Measurements from ENCODE around the gene LRP1B. TPM values are rescaled to one million over a fixed set of nuclear protein-coding genes. Genes with fewer than 3 reads are reported as not detected.

LRP1B gene
- total RNA-seq, 1 donor from 2014 or later = 0.12 TPM

DNA sequence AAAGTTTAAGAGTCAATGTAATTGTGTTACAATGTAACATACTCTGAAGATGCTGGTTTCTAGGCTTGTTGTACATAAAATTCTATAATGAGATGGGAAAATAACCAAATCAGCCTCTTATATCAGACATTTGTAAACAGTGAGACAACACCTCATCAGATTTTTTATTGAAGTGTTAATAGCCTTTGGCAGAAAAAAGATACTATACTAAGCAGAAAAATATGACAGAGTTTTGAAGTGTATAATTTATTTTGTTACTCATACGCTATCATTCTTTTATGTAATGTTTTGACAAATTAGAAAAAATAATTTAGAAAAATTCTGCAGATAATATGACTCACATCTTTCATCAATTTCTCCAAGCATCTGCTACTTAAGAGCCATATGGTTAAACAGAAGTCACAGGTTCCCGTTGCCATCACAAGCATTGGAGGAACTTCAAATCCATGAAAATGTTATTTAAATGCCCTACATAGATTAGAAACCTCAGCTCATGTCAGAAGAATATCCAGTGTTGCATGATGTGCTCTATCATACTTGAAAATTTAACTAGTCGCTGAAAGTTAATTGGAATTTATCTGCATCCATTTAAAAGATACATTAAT lies 535.4 kb downstream of the LRP1B start:
- TF ChIP-seq, protein P1, sequence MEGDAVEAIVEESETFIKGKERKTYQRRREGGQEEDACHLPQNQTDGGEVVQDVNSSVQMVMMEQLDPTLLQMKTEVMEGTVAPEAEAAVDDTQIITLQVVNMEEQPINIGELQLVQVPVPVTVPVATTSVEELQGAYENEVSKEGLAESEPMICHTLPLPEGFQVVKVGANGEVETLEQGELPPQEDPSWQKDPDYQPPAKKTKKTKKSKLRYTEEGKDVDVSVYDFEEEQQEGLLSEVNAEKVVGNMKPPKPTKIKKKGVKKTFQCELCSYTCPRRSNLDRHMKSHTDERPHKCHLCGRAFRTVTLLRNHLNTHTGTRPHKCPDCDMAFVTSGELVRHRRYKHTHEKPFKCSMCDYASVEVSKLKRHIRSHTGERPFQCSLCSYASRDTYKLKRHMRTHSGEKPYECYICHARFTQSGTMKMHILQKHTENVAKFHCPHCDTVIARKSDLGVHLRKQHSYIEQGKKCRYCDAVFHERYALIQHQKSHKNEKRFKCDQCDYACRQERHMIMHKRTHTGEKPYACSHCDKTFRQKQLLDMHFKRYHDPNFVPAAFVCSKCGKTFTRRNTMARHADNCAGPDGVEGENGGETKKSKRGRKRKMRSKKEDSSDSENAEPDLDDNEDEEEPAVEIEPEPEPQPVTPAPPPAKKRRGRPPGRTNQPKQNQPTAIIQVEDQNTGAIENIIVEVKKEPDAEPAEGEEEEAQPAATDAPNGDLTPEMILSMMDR (conservative IDR thresholded peaks at IDR 0.05; ENCODE audit: low read depth, low read length) = no peak
- no peak overlapping the region for H3K4me3 ChIP-seq (ENCODE audit: low read depth, low read length)
- DNase-seq (ENCODE audit: low read depth) = no peak

DNA sequence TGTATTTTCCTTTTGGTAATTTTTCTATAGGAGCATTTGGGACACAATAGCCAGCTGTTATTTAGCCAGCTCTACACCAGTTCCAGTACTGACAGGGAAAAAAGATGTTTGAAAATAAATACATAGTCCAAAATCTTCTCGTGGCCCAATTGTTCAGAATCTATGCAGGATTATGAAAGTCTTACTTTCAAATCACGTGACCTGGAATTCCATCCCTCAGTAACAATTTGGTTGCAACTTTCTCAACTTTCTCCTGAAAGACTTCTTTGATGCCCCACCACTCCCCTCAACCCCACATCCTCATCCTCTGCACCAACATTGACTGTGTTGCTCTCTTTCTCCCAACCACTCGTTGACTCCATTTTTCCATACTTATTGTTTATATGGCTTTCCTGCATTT lies 539.0 kb downstream of the LRP1B start:
- DNase-seq (ENCODE audit: low read depth) = no peak
- H3K4me3 ChIP-seq (ENCODE audit: low read depth, low read length) = no peak overlapping the region
- TF ChIP-seq, protein P1 (conservative IDR thresholded peaks at IDR 0.05; ENCODE audit: low read depth, low read length) = no peak

DNA sequence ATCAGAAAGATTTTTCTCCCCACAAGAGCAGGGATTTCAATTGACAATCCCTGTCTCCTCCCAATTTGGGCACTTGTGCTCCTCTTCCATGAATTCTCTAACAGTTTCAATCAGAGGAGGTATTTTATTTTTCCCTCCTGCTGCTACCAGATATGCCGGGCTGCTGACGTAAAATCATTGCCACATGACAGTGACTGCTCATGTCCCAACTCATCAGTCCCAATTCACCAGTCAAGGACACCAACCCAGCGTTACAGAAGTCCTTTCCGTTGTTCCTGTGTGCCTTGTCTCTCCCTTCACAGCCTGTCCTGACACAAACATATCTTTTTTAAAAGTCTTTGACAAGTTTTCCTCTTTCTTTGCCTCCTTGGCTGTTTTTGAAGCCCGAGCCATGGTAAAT lies 540.2 kb downstream of the LRP1B start:
- TF ChIP-seq, protein P1 (conservative IDR thresholded peaks at IDR 0.05; ENCODE audit: low read depth, low read length) = no peak

DNA sequence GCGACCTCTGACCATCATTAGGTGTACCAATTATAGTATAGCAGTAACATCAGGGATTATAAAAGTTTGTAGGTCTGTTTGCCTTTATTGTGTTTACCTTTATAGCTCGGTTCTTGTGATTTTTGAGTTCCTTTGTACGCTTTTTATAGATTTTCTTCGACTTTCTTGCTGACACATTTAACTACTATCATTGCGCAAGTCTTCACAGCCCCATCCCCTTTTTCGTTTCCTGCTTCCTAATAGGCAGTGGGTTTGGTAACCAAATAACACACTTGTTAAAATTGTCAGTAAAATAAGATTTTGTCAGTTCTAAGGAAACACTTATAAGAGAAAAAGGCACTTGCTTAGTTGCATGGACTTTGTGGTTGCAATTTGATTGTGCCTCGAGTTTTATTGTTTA lies 541.5 kb downstream of the LRP1B start:
- no peak for DNase-seq (ENCODE audit: low read depth)
- no peak overlapping the region for H3K4me3 ChIP-seq (ENCODE audit: low read depth, low read length)
- TF ChIP-seq, protein P1 (conservative IDR thresholded peaks at IDR 0.05; ENCODE audit: low read depth, low read length) = no peak

More for the DNA sequence above, 540.2 kb downstream of the LRP1B start:
- no peak overlapping the region for H3K4me3 ChIP-seq (ENCODE audit: low read depth, low read length)
- DNase-seq (ENCODE audit: low read depth) = no peak

DNA sequence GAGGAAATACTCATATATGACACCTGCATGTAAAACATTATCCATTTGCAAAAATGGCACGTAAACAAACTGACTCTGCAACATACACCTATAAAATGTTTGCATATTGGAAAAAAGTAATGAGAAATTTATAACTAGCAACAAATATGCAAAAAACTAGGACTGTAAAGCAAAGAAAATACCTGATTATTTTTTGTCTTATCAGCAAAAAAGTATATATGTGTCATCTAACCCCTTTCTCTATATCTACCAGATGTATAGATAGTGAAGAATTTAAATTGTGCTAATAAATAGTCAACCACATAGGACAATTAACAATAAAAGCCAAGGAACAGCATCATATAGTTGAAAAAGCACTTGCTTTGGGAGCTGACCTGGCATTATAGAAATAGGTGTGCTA lies 543.8 kb downstream of the LRP1B start:
- DNase-seq (ENCODE audit: low read depth) = no peak
- H3K4me3 ChIP-seq (ENCODE audit: low read depth, low read length) = no peak overlapping the region
- TF ChIP-seq, protein P1 (conservative IDR thresholded peaks at IDR 0.05; ENCODE audit: low read depth, low read length) = no peak

DNA sequence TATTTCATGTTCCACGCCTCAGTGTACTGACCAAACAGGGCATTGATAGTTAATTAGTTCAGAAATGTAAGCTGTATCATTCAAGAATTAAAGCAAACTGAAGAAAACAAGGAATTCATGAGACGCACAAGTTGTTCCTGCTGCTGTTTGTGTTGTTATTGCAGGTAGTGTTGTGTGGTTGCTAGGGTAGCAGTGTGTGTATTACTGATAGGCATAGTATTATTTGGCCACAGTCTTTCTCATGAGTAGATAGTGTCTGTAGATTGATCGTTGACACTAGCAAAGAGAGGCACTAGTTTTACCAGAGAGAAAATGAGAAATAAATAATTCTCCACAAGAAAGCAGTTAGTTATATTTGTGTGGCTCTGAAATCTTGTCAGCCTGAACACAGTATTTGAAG lies 548.6 kb downstream of the LRP1B start:
- TF ChIP-seq, protein P1 (conservative IDR thresholded peaks at IDR 0.05; ENCODE audit: low read depth, low read length) = no peak
- no peak overlapping the region for H3K4me3 ChIP-seq (ENCODE audit: low read depth, low read length)
- DNase-seq (ENCODE audit: low read depth) = no peak

DNA sequence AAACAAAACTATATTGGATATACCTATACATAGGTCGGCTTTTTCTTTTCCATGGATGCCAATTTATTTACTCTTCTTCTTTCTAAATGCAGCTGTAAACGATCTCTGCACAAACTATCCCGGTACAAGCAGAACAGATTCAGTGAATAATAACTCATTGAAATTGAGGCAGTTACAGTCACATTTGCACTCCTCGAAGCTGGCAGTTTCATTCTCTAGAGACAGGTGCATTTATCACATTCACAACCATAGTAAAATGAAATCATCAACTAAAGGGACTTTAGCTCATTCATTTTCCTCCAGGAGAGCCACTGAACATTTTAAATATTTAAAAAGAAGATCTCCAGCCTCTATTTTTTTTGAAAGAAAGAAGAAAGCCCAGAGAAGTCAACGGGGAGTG lies 551.7 kb downstream of the LRP1B start:
- TF ChIP-seq, protein P1 (conservative IDR thresholded peaks at IDR 0.05; ENCODE audit: low read depth, low read length) = no peak
- DNase-seq (ENCODE audit: low read depth) = no peak

More for the DNA sequence above, 551.7 kb downstream of the LRP1B start:
- no peak overlapping the region for H3K4me3 ChIP-seq (ENCODE audit: low read depth, low read length)

All from epithelial cell of proximal tubule (primary cell).